ENCODE measurements around the gene SLC5A5. TPM values are rescaled to one million over a fixed set of nuclear protein-coding genes. Genes with fewer than 3 reads are reported as not detected.

SLC5A5 gene
- total RNA-seq, 1 experiment from 2014 or later = 1.8 TPM

DNA sequence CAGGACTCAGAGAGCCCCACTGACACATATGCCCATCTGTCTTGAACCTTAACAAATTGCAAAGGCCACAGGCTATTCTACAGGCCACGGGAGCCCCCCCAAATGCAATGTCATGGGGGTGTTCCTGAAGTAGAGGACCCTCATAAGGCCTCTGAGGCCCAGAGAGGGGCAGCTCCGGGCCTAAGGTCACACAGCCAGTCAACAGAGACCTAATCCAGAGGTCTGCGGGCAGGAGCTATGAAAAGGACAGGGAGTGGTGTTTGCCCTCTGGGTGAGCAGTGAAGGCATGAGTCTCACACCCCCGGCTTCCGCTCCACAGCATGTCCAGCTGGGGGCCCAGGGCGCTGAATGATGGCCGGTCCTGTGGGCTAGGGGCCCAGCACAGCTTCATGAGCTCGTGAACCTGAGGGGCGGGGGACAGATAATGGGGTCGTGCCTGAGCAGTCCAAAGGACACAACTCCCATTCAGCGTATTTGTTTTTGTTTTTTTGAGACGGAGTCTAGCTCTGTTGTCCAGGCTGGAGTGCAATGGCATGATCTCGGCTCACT is 45.2 kb upstream of the SLC5A5 start:
- Histone ChIP-seq H3T11ph (ENCODE audit: low read length) (no peak overlapping the region), H4K91ac (ENCODE audit: insufficient read length, low read depth, low read length) (no peak overlapping the region), H3K79me1 (ENCODE audit: insufficient read depth, low read depth, low read length, poor library complexity, severe bottlenecking) (no peaks in the 10 kb centered on the region), H4K20me1 (ENCODE audit: control insufficient read depth, insufficient read depth, insufficient read length) (no peaks in the 10 kb centered on the region), H3K23ac (ENCODE audit: insufficient read length, low read depth, low read length) (no peak overlapping the region), H3K79me2 (ENCODE audit: insufficient read depth, low read length) (no peaks in the 10 kb centered on the region), H3K4me1 (ENCODE audit: insufficient read depth, low read length) (no peaks in the 10 kb centered on the region; the same call in 1 of the 2 replicates), H3K4ac (ENCODE audit: low read depth, low read length) (no peak overlapping the region), H3K27me3 (ENCODE audit: insufficient read depth, low read length) (no peaks in the 10 kb centered on the region), H3K23me2 (ENCODE audit: insufficient read length, low read depth, low read length, poor library complexity, severe bottlenecking) (peaks cover 8% of the 10 kb centered on the region), H3K18ac (ENCODE audit: insufficient read length, low read depth, low read length) (no peak overlapping the region), H2BK120ac (ENCODE audit: low read depth, low read length, poor library complexity, severe bottlenecking) (no peak overlapping the region), H4K8ac (replicated peaks; ENCODE audit: insufficient read length, low read depth, low read length) (no peak overlapping the region), H3K4me2 (ENCODE audit: insufficient read depth, insufficient read length, low read length) (no peak overlapping the region), H2BK15ac (ENCODE audit: low read depth, low read length) (no peak overlapping the region), H3K56ac (ENCODE audit: insufficient read length, low read depth, low read length) (no peak overlapping the region), H3K27ac (ENCODE audit: insufficient read length, low read depth, low read length) (no peak overlapping the region), H2BK20ac (ENCODE audit: low read depth, low read length, poor library complexity, severe bottlenecking) (no peak overlapping the region), H3K14ac (ENCODE audit: insufficient read depth, low read length) (no peak overlapping the region), H2BK5ac (ENCODE audit: insufficient read length, low read length) (no peak overlapping the region), H3K9me3 (ENCODE audit: control insufficient read depth, low read depth, low read length) (no peaks in the 10 kb centered on the region), H3K9ac (ENCODE audit: extremely low read depth, insufficient read length, low read length) (no peak overlapping the region), H2AFZ (ENCODE audit: low read length) (no peak overlapping the region), H4K5ac (ENCODE audit: insufficient read length, low read depth, low read length) (no peak overlapping the region), H2AK5ac (ENCODE audit: insufficient read length, low read length) (no peak overlapping the region), H2BK12ac (ENCODE audit: insufficient read length, low read depth, low read length) (no peak overlapping the region)
- Mint-ChIP-seq H3K4me3 (no peak overlapping the region), H3K4me1 (peaks cover 0 to 21% of the 10 kb centered on the region in 2 experiments; a peak in 2 of 4 replicates), H3K9me3 (no peaks in the 10 kb centered on the region; a peak in 1 of 5 replicates), H3K36me3 (ENCODE audit: insufficient read depth in 1 of 3, low read depth in 3 of 3) (no peaks in the 10 kb centered on the region; a peak in 1 of 7 replicates), H3K27ac (no peak overlapping the region), H3K27me3 (ENCODE audit: low read depth) (peaks cover 5% of the 10 kb centered on the region)
- no peak for DNase-seq
- no CpG with 5 or more reads among the region's 13 CpGs for WGBS (ENCODE audit: extremely low coverage, insufficient read length, low lambda C conversion rate)
- TF ChIP-seq, protein P1, sequence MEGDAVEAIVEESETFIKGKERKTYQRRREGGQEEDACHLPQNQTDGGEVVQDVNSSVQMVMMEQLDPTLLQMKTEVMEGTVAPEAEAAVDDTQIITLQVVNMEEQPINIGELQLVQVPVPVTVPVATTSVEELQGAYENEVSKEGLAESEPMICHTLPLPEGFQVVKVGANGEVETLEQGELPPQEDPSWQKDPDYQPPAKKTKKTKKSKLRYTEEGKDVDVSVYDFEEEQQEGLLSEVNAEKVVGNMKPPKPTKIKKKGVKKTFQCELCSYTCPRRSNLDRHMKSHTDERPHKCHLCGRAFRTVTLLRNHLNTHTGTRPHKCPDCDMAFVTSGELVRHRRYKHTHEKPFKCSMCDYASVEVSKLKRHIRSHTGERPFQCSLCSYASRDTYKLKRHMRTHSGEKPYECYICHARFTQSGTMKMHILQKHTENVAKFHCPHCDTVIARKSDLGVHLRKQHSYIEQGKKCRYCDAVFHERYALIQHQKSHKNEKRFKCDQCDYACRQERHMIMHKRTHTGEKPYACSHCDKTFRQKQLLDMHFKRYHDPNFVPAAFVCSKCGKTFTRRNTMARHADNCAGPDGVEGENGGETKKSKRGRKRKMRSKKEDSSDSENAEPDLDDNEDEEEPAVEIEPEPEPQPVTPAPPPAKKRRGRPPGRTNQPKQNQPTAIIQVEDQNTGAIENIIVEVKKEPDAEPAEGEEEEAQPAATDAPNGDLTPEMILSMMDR (conservative IDR thresholded peaks at IDR 0.05) = no peak

All from H9 (cell line).